Thyroid gland (tissue), 4 donors: ENCODE data around the gene MCF2.

Source experiments
- CTCF ChIP-seq, 6 experiments: fragments of 200-600 bp in 3 of 6; fragments of 450-650 bp in 3 of 6; sonication (generic) in 3 of 6; IDR thresholded peaks; one replicate each; pipeline ENCODE4 v1.5.1; 2016 to 2019; ENCODE audit warnings: antibody characterized with exemption in 6 of 6, mild to moderate bottlenecking in 2 of 6, inconsistent platforms in 1 of 6, moderate library complexity in 1 of 6
- POLR2A ChIP-seq, 2 donors: fragments of 450-650 bp; IDR thresholded peaks; one replicate each; pipeline ENCODE4 v1.6.1; 2017; ENCODE audit warnings: antibody characterized with exemption in 2 of 2, mild to moderate bottlenecking in 2 of 2, moderate library complexity in 1 of 2

GRCh38 chrX:139739138-139739537, 31.2 kb upstream of the MCF2 start:
- TF ChIP-seq CTCF (IDR thresholded peaks at IDR 0.05) (no peak), POLR2A (IDR thresholded peaks at IDR 0.05) (no peak)
